Testis (tissue), 2 donors: ENCODE data around the gene AGER.

Experiments used
- CTCF ChIP-seq, 3 experiments: fragments of 450-650 bp in 2 of 3; fragments of 200-600 bp in 1 of 3; sonication (generic) in 1 of 3; IDR thresholded peaks; one replicate each; pipeline ENCODE4 v1.5.1; 2016 to 2019; ENCODE audit warnings: antibody characterized with exemption in 3 of 3, mild to moderate bottlenecking in 2 of 3, moderate library complexity in 1 of 3
- POLR2A ChIP-seq: fragments of 450-650 bp; IDR thresholded peaks from one replicate; pipeline ENCODE4 v1.6.1; 2017; ENCODE audit warnings: antibody characterized with exemption, mild to moderate bottlenecking, moderate library complexity

DNA sequence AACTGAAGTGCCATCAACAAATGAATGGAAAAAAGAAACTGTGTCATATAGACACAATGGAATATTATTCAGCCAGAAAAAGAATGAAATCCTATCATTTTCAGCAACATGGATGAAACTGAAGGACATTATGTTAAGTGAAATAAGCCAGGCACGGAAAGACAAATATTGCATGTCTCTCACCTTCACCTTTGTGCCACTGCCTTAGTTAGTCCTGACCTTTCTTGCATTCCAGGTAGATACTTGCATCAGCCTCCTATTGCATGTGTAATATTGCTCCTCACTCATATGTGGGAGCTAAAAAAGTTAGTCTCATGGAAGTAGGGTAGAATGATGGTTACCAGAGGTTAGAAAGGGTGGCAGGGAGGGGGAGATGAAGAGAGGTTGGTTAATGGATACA, 24.9 kb upstream of the AGER start:
- TF ChIP-seq POLR2A (no peak), CTCF (IDR thresholded peaks at IDR 0.05) (no peak)
